ENCODE data around the gene GFER. TPM values are rescaled to one million over a fixed set of nuclear protein-coding genes. Genes with fewer than 3 reads are reported as not detected.

GFER gene
- total RNA-seq, 2 experiments from 2014 or later: 39.1 to 43.3 TPM

DNA sequence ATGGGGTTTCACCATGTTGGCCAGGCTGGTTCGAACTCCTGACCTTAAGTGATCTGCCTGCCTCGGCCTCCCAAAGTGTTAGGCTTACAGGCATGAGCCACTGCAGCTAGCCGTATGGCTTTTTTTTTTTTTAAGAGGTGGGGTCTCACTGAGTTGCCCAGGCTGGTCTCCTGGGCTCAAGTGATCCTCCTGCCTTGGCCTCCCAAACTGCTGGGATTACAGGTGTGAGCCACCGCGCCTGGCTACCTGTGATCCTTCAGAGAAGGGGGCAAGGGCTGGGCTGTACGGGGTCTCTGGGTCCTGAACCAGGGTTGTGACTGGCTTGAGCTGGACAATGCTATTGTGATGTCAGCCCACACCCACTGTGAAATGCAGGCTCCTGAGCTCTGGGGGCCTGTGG is 17.5 kb upstream of the GFER start, which contains the start of gene RNF151:
RNF151 (plus strand) TSS at position 397 of the 400 bp plus-strand sequence. CDS start 26 bp downstream, outside the sequence.
- ChIA-PET POLR2A (interaction anchor here (0.6 kb wide), 1 partner anchor 1298 kb away, joined by 3 read pairs; the partner anchor contains the start of gene RHOT2), CTCF (interaction anchor here (0.6 to 1.2 kb wide), 2 partner anchors 174 to 545 kb away, joined by 3 read pairs; no protein-coding TSS in a partner anchor)

DNA sequence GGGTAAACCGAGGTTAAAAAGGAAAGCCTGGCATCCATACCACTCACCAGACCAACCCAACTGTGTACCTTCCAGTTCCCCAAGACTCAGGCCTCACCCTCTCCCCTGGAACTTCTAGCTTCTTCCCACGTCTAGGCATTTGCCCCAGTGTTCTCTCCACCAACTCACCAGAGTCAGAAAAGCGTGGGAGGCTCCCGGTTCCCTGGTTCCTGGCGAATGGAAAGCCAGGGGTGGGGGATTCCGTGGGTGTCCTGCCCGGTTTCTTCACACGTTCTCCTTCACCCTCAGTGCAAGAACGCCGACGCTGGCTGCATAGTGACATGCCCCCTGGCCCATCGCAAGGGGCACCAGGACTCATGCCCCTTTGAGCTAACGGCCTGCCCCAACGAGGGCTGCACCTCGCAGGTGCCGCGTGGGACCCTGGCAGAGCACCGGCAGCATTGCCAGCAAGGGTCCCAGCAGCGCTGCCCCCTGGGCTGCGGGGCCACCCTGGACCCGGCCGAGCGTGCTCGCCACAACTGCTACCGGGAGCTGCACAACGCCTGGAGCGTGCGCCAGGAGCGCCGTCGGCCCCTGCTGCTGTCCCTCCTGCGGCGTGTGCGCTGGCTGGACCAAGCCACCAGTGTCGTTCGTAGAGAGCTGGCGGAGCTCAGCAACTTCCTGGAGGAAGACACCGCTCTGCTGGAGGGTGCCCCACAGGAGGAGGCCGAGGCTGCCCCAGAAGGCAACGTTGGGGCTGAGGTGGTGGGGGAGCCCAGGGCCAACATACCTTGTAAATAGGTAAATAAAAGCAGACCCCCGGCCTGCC is 15.6 kb upstream of the GFER start:
- ChIA-PET POLR2A (no interaction called here), CTCF (no interaction called here)

DNA sequence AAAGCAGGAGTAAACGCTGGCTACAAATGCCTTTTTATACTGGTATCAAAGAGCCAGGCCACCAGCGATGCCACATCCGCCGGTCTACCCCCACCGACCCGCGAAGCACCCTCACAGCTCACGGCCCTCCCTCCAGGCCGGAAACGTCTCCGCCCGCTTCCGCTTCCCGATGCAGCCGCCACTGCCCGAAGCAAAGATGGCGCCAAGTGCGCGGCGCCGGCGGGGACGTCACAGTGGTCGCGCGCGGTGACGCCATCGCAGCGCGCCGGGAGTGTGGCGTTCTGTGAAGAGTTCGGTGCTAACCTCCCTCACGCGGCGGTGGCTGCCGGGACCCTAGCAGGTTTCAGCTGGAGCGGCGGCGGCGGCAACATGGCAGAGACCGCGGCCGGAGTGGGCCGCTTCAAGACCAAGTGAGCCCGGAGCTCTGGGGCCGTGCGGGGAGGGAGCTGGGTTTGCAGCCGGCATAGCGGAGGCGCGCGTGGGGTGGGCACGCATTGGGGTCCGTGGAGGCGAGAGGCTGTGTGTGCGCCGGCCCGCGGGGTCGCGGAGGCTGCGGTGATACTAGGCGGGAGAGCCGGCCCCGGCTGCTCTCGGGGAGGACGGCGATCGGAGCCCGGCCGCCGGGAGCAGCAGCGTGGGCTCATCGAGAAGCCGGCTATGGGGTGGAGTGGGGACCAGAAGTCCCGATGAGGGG is 12.1 kb upstream of the GFER start, which contains the start of gene TBL3:
TBL3 (plus strand) TSS at position 258 of the 694 bp plus-strand sequence; CDS start at position 370, 112 bp downstream.
- ChIA-PET POLR2A (interaction anchor here (0.6 to 2.5 kb wide), 13 partner anchors 8 to 507 kb away, joined by 3 to 20 read pairs (median 4); partner anchors contain the start of genes GFER, MAPK8IP3, MSRB1 and NUBP2), CTCF (interaction anchor here (1.0 to 2.1 kb wide), 6 partner anchors 8 to 31 kb away, joined by 3 to 8 read pairs (median 4); partner anchors contain the start of gene GFER)

DNA sequence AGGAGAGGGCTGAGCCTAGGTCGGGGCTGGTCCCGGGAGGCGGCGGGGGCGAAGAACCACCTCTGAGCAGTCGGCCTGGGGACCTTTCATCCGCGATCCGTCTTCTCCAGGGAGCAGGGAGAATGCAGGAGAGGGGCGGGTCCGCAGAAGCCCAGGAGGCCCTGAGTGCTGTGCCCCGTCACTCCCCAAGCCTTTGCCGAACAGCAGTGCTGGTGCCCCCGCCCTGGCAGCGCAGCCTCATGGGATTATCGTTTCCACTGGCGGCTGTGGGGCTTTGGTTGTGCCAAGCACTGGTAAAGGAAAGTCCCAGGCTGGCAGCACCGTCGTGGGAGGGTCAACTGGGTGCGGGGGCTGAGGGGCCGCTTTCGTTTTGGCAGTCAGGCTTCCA is 11.5 kb upstream of the GFER start:
- CTCF ChIA-PET: interaction anchor here (1.0 to 2.1 kb wide), 4 partner anchors 9 to 31 kb away, joined by 4 to 8 read pairs (median 4); partner anchors contain the start of gene GFER
- POLR2A ChIA-PET: interaction anchor here (0.6 to 2.5 kb wide), 6 partner anchors 8 to 267 kb away, joined by 3 to 20 read pairs (median 8); partner anchors contain the start of genes GFER, MAPK8IP3 and MSRB1

DNA sequence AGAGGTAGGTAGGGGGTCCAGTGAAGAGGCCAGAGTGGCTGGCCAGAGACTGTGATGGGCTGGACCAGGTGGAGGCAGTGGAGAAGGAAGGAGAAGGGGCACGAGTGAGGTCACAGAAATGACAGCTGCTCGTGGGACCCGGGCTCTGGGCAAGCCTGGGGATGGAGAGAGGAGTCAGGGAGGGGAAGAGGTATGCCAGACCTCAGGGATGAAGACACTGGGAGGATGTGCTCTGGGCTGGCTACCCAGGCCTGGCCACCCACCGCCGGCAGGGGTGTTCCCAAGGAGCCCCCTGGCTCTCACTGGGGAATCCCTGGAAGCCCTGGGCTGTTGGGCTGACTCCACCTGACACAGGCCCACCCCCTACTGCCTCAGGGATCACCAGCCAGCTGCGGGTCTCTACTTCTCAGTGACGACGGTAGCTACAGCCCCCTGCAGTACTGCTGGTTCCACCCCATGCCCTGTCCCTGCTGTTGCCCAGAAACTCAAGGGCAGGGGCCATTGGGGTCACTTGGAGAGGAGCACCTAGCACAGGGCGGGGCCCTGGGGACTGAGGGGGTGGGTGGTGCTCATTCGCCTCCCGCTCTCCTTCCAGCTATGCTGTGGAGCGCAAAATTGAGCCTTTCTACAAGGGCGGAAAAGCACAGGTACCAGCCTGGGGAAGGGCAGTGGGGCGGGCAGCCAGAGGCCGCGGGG is 10.4 kb upstream of the GFER start:
- CTCF ChIA-PET: interaction anchor here (1.2 kb wide), 1 partner anchor 30 kb away, joined by 5 read pairs; no protein-coding TSS in a partner anchor
- POLR2A ChIA-PET: interaction anchor here (0.8 to 1.5 kb wide), 2 partner anchors 9 to 13 kb away, joined by 3 to 5 read pairs; partner anchors contain the start of gene RPS2

DNA sequence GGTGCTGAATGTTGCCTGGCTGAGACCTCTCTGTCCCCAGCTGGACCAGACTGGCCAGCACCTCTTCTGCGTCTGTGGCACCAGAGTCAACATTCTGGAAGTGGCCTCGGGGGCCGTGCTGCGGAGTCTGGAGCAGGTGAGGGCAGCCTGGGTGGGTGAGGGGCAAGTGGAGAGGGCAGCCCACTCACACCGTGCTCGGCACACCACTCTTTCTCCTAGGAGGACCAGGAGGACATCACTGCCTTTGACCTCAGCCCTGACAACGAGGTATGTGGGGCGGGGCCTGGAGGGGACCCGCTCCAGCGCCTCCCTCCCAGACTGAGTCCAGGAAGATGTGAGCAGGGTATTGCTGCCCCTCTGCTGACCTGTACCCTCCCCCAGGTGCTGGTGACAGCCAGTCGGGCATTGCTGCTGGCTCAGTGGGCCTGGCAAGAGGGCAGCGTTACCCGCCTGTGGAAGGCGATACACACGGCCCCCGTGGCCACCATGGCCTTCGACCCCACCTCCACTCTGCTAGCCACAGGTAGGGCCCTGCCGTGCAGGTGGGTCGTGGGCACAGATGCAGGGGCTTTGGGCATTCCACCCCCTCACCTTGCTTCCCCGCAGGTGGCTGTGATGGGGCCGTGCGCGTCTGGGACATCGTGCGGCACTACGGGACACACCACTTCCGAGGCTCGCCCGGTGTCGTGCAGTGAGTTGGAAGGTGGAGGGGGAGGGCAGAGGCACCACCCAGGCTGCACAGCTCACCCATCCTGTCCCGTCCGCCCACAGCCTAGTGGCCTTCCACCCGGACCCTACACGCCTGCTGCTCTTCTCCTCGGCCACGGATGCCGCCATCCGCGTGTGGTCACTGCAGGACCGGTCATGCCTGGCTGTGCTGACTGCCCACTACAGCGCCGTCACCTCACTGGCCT is 9.6 kb upstream of the GFER start:
- CTCF ChIA-PET: interaction anchor here (1.2 kb wide), 1 partner anchor 29 kb away, joined by 5 read pairs; no protein-coding TSS in a partner anchor
- POLR2A ChIA-PET: interaction anchor here (1.1 to 1.5 kb wide), 1 partner anchor 10 kb away, joined by 3 to 5 read pairs; the partner anchor contains the start of gene RPS2

DNA sequence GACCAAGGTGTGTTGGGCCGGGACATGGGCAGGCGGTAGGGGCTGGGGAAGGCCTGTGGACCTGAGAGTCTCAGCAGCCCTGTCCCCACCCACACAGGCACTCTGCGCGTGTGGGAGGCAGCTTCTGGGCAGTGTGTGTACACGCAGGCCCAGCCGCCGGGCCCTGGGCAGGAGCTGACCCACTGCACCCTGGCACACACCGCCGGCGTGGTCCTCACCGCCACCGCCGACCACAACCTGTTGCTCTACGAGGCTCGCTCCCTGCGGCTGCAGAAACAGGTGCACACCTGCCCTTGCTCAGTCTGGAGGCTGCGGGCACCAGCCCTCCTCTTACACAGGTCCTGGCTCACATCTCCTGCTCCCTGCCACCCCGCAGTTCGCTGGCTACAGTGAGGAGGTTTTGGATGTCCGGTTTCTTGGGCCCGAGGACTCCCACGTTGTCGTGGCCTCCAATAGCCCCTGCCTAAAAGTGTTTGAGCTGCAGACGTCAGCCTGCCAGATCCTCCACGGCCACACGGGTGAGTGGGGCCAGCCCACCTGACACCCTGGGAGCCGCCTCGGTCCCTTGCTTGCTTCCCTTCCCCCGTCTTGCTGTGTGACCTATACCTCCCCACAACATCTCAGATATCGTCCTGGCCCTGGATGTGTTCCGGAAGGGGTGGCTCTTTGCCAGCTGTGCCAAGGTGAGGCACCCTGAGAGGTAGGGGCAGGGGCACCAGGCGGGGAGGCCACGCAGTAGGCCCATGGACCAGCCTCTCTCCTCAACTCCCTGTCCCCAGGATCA is 8.4 kb upstream of the GFER start:
- POLR2A ChIA-PET: interaction anchor here (1.1 kb wide), 1 partner anchor 11 kb away, joined by 3 read pairs; the partner anchor contains the start of gene RPS2
- CTCF ChIA-PET: no interaction called here

DNA sequence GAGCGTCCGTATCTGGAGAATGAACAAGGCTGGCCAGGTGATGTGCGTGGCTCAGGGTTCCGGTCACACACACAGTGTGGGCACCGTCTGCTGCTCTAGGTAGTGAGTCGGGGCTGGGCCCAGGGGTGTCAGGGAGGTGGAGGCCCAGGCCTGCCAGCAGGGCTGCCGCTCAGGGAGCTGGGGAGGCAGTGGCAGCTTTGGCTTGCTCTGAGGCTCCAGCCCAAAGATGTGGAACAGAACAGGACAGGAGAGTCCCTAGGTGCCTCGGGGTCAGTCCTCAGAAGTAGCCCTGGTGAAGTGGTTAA is 7.8 kb upstream of the GFER start:
- CTCF ChIA-PET: no interaction called here

DNA sequence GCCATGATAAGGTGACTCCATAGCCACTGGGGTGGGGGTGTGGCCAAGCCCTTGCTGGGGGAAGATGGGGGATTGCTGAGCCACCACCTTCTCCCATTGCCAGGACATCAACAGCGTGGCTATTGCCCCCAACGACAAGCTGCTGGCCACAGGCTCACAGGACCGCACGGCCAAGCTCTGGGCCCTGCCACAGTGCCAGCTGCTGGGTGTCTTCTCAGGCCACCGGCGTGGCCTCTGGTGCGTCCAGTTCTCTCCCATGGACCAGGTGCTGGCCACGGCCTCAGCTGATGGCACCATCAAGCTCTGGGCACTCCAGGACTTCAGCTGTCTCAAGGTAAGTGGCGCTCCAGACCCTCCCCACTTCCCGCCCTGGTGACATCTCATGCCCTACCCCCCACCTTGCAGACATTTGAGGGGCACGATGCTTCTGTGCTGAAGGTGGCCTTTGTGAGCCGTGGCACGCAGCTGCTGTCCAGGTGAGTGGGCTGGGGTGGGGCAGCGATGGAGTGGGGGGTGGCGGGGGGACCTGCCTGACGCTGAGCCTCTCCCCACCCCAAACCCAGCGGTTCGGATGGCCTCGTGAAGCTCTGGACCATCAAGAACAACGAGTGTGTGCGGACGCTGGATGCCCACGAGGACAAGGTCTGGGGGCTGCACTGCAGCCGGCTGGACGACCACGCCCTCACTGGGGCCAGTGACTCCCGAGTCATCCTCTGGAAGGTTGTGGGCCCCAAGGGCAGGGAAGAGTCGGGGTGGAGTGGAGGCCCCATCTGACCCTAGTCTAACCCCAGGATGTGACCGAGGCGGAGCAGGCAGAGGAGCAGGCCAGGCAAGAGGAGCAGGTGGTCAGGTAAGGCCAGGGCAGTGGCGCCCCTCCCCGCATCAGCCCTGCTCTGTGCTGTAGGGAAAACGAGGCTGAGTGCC is 6.8 kb upstream of the GFER start:
- CTCF ChIA-PET: no interaction called here
- POLR2A ChIA-PET: no interaction called here

More for the DNA sequence above, 7.8 kb upstream of the GFER start:
- POLR2A ChIA-PET: no interaction called here

DNA sequence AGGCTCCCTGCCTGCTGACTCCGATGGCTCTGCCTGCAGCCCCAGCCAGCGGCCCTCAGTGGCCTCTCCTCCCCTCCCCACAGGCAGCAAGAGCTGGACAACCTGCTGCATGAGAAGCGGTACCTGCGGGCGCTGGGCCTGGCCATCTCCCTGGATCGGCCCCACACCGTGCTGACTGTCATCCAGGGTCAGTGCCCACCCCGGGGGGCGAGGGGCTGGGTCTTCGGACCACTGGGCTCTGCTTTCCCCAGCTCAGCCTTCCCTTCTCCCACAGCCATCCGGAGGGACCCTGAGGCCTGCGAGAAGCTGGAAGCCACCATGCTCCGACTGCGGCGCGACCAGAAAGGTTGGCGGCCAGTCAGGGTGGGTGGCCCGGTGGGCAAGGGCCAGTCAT is 6.1 kb upstream of the GFER start:
- CTCF ChIA-PET: no interaction called here

DNA sequence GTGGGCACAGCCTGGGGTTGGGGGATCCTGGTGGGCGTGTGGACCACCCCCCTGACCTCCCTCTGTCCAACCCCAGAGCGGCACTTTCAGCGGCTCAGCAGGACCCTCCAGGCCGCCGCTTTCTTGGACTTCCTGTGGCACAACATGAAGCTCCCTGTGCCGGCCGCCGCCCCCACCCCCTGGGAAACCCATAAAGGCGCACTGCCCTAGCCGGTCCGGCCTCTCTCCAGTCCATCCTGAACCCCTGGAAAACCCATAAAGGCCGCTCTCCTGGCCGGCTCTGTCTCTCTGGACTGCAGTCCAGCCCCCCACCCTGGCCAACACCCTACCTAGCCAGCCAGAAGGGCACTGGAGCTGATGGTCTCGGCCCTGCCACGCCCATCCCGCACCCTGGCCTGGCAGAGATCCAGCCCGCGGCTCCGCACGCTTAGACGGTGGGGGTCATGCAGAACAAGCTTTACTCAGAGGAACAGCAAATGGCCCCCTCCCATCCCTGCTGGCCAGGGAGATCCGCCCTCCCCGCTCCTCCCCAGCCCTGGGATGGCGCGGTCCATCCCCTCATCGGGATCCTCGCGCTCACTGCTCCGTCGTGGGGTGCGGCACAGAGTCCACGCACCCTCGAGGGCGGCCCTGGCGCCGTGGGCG is 5.4 kb upstream of the GFER start:
- ChIA-PET CTCF (no interaction called here), POLR2A (no interaction called here)

More for the DNA sequence above, 6.1 kb upstream of the GFER start:
- POLR2A ChIA-PET: no interaction called here

DNA sequence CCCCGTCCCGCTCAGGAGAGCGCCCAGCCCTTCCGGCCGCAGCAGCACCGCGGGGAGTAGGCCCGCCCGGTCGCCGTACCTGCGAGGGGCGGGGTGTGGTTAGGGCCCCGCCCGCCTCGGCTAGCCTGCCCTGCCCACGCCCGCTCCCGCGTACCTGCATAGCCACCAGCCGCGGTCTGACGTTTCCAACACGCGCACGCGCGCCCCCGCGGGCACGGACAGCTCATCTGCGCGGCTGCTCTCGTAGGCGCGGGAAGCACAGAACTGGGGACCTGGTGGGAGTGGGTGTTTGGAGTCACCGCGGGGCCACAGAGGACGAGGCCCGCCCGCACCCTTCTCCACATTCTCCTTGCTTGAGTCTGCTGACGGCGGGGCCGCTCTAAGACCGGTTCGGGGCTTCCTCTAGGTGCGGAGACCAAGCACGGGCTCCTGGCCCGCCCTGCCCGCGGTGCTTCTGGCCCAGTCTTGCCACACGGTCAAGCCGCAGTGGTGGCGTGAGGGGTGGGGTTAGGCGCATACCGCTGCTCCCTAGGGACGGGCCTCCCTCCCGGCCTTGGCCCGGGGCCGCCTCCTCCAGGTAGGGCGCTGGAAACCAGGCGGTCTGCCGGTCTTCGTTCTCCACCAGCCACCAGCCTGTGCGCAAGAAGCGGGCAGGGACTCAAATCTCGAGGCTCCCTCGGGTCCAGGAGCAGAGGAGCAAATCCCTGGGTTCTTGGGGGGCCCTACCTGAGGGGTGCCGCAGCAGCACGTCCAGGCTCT is 4.5 kb upstream of the GFER start:
- POLR2A ChIA-PET: interaction anchor here (0.6 kb wide), 1 partner anchor 15 kb away, joined by 4 read pairs; the partner anchor contains the start of gene RPS2

DNA sequence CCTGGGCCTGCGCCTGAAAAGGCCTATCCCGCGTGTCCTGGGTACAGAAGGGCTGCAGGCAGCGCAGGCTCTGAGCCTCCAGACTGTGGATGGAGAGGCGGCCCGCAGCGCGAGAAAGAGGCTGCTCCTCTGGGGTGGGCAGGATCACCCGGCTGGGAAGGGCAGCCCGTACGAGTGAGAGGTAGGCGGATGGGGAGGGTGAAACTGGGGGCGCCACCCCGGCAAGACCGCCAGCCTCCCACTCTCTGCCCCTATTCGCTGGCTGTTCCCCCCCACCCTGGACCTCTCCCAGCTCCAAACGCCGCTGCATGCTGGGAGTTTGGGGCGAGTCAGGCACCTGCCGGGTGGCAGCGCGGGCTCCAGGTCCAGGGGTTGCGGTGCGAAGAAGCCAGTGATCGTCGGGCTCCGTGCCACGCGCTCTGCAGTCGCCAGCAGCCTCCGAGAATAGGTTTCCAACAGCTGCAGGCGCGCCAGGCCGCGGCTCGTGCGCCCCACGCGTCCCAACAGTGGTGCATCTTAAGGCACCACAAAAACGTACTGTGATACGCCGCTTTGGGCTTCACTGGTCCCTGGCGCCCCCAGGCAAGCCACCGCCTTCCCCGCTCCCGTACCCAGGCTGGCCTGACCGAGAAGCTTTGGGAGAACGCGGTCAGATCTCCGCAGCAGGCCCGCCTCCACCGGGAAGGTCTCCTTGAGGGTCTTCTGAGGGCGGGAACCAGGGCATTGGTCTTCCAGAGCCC is 3.8 kb upstream of the GFER start:
- POLR2A ChIA-PET: interaction anchor here (0.6 to 1.2 kb wide), 4 partner anchors 8 to 17 kb away, joined by 3 to 4 read pairs (median 3); partner anchors contain the start of gene RPS2
- CTCF ChIA-PET: interaction anchor here (1.2 kb wide), 1 partner anchor 160 kb away, joined by 3 read pairs; no protein-coding TSS in a partner anchor

More for the DNA sequence above, 4.5 kb upstream of the GFER start:
- CTCF ChIA-PET: no interaction called here

DNA sequence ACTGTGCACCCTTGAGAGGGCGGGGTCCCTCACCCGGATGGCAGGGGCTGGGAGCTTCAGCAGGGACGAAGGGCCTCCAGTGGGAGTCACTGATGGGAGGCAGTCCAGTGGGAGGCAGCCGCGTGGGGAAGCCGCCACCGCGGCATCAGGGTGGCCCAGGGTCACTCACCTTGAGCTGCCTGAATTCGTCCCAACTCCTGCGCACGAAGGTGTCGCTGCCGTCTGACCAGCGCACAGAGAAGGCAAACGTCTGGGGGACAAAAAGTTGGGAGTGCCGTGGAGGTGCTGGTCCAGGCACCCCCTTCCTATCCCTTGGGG is 3.3 kb upstream of the GFER start:
- ChIA-PET CTCF (interaction anchor here (1.2 kb wide), 1 partner anchor 160 kb away, joined by 3 read pairs; no protein-coding TSS in a partner anchor), POLR2A (interaction anchor here (0.8 to 1.2 kb wide), 3 partner anchors 9 to 17 kb away, joined by 3 read pairs; no protein-coding TSS in a partner anchor)

All from activated CD8-positive, alpha-beta memory T cell treated with anti-CD3 and anti-CD28 coated beads for 36 hours (primary cell).